ENCODE measurements around the gene DSTYK. TPM values are rescaled to one million over a fixed set of nuclear protein-coding genes. Genes with fewer than 3 reads are reported as not detected.

The DSTYK gene
- polyA plus RNA-seq, 1 donor from 2014 or later = 12.1 TPM

DNA sequence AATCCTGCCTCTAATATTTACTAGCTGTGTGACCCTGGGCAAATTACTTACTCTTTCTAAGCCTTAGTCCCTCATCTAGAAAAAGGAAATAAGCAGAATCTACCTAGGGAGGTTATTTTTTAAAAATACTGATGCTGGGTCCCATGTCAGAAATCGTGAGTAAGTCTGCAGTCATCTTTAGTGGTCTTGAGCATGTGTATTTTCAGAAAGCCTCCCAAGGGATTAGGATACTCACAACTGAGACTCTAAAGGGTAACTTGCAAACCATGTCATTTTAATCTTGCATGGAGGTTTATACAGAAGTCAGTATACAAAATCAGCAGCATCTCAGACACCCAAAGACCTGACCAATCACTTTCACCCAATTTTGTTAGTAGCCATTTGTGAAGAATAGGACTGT lies 43.2 kb downstream of the DSTYK start:
- H3K4me3 ChIP-seq (ENCODE audit: low read length) = no peak overlapping the region
- H3K79me2 ChIP-seq (replicated peaks; ENCODE audit: insufficient read depth, low read length) = no peaks in the 10 kb centered on the region
- no peak overlapping the region for H3K9ac ChIP-seq (ENCODE audit: low read length)
- H3K36me3 ChIP-seq (ENCODE audit: insufficient read depth, low read length) = peaks cover 5% of the 10 kb centered on the region
- no peak overlapping the region for H3K27ac ChIP-seq (ENCODE audit: low read length)
- TF ChIP-seq, protein P1, sequence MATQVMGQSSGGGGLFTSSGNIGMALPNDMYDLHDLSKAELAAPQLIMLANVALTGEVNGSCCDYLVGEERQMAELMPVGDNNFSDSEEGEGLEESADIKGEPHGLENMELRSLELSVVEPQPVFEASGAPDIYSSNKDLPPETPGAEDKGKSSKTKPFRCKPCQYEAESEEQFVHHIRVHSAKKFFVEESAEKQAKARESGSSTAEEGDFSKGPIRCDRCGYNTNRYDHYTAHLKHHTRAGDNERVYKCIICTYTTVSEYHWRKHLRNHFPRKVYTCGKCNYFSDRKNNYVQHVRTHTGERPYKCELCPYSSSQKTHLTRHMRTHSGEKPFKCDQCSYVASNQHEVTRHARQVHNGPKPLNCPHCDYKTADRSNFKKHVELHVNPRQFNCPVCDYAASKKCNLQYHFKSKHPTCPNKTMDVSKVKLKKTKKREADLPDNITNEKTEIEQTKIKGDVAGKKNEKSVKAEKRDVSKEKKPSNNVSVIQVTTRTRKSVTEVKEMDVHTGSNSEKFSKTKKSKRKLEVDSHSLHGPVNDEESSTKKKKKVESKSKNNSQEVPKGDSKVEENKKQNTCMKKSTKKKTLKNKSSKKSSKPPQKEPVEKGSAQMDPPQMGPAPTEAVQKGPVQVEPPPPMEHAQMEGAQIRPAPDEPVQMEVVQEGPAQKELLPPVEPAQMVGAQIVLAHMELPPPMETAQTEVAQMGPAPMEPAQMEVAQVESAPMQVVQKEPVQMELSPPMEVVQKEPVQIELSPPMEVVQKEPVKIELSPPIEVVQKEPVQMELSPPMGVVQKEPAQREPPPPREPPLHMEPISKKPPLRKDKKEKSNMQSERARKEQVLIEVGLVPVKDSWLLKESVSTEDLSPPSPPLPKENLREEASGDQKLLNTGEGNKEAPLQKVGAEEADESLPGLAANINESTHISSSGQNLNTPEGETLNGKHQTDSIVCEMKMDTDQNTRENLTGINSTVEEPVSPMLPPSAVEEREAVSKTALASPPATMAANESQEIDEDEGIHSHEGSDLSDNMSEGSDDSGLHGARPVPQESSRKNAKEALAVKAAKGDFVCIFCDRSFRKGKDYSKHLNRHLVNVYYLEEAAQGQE (IDR thresholded peaks at IDR 0.05; ENCODE audit: borderline replicate concordance) = no peak
- TF ChIP-seq MXI1 (conservative IDR thresholded peaks at IDR 0.05; ENCODE audit: poor library complexity, severe bottlenecking) = no peak
- TF ChIP-seq RAD21 (conservative IDR thresholded peaks at IDR 0.05) = no peak
- no peak for TF ChIP-seq POLR2AphosphoS5 (IDR thresholded peaks at IDR 0.05)
- TF ChIP-seq EZH2 (IDR thresholded peaks at IDR 0.05; ENCODE audit: borderline replicate concordance, insufficient read depth, low read length, poor library complexity, severe bottlenecking) = no peak
- no peak for TF ChIP-seq CTCF (IDR thresholded peaks at IDR 0.05; ENCODE audit: poor library complexity, severe bottlenecking)
- TF ChIP-seq TAF1 (IDR thresholded peaks at IDR 0.05; ENCODE audit: low read depth) = no peak
- no peak for TF ChIP-seq SMC3 (conservative IDR thresholded peaks at IDR 0.05; ENCODE audit: poor library complexity)
- TF ChIP-seq EP300 (conservative IDR thresholded peaks at IDR 0.05; ENCODE audit: poor library complexity, severe bottlenecking) = no peak
- H2AFZ ChIP-seq (ENCODE audit: low read depth, low read length) = no peak overlapping the region
- H3K4me2 ChIP-seq (ENCODE audit: low read length) = no peak overlapping the region
- no peaks in the 10 kb centered on the region for H3K27me3 ChIP-seq (ENCODE audit: insufficient read depth, low read depth, low read length)
- no peaks in the 10 kb centered on the region for H4K20me1 ChIP-seq (ENCODE audit: insufficient read depth)
- no peaks in the 10 kb centered on the region for H3K9me3 ChIP-seq (ENCODE audit: low read length)
- H3F3A ChIP-seq (ENCODE audit: insufficient read depth, low read length, poor library complexity, severe bottlenecking) = no peaks in the 10 kb centered on the region
- H3K9me2 ChIP-seq (ENCODE audit: insufficient read depth, low read length) = no peaks in the 10 kb centered on the region

DNA sequence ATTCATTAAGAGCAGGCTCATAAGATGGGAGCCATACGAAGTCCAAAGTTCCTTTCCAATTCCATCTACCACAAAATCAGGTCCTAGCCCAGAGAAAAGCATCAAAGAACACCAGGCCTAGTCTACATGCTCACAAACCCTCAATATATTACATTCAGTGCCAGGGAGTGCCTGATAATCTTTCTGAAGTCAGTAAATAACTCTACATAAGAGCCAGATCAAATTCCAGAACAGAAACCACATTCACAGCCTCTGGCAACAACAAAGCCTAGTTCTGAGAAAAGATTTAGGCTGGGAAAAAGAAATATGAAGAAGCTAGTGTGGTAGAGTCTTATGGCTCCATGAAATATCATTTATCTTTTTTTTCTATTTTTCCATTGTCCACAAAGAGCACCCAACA lies 49.2 kb downstream of the DSTYK start:
- no peaks in the 10 kb centered on the region for H4K20me1 ChIP-seq (ENCODE audit: insufficient read depth)
- H3F3A ChIP-seq (ENCODE audit: insufficient read depth, low read length, poor library complexity, severe bottlenecking) = no peaks in the 10 kb centered on the region
- no peak overlapping the region for H3K9ac ChIP-seq (ENCODE audit: low read length)
- H3K27ac ChIP-seq (ENCODE audit: low read length) = no peak overlapping the region
- no peak overlapping the region for H3K4me3 ChIP-seq (ENCODE audit: low read length)
- no peaks in the 10 kb centered on the region for H3K27me3 ChIP-seq (ENCODE audit: insufficient read depth, low read depth, low read length)
- H3K79me2 ChIP-seq (replicated peaks; ENCODE audit: insufficient read depth, low read length) = no peaks in the 10 kb centered on the region
- H2AFZ ChIP-seq (ENCODE audit: low read depth, low read length) = no peak overlapping the region
- TF ChIP-seq POLR2AphosphoS5 (IDR thresholded peaks at IDR 0.05) = no peak
- no peak for TF ChIP-seq EZH2 (IDR thresholded peaks at IDR 0.05; ENCODE audit: borderline replicate concordance, insufficient read depth, low read length, poor library complexity, severe bottlenecking)
- TF ChIP-seq TAF1 (IDR thresholded peaks at IDR 0.05; ENCODE audit: low read depth) = no peak
- TF ChIP-seq SMC3 (conservative IDR thresholded peaks at IDR 0.05; ENCODE audit: poor library complexity) = no peak
- no peak for TF ChIP-seq CTCF (IDR thresholded peaks at IDR 0.05; ENCODE audit: poor library complexity, severe bottlenecking)
- TF ChIP-seq, protein P1 (IDR thresholded peaks at IDR 0.05; ENCODE audit: borderline replicate concordance) = no peak
- TF ChIP-seq MXI1 (conservative IDR thresholded peaks at IDR 0.05; ENCODE audit: poor library complexity, severe bottlenecking) = no peak
- TF ChIP-seq EP300 (conservative IDR thresholded peaks at IDR 0.05; ENCODE audit: poor library complexity, severe bottlenecking) = no peak
- TF ChIP-seq RAD21 (conservative IDR thresholded peaks at IDR 0.05) = no peak
- H3K36me3 ChIP-seq (ENCODE audit: insufficient read depth, low read length) = peaks cover 11% of the 10 kb centered on the region
- no peaks in the 10 kb centered on the region for H3K9me3 ChIP-seq (ENCODE audit: low read length)
- H3K9me2 ChIP-seq (ENCODE audit: insufficient read depth, low read length) = no peaks in the 10 kb centered on the region
- no peak overlapping the region for H3K4me2 ChIP-seq (ENCODE audit: low read length)

Measured in neural cell (in vitro differentiated cells).